Esophagus (tissue), 2 donors: ENCODE data around the gene NMB. TPM values are rescaled to one million over a fixed set of nuclear protein-coding genes. Genes with fewer than 3 reads are reported as not detected.

Experiments
- H3K27ac ChIP-seq, 2 donors: one replicate each; pipeline ENCODE4 v1.5.1; 2013; ENCODE audit warnings: low read depth in 2 of 2, mild to moderate bottlenecking in 2 of 2, inconsistent platforms in 1 of 2, low read length in 1 of 2, moderate library complexity in 1 of 2
- H3K27me3 ChIP-seq, 2 donors: one replicate each; pipeline ENCODE4 v1.6.1; 2013; ENCODE audit warnings: low read length in 2 of 2, control low read depth in 1 of 2, mild to moderate bottlenecking in 1 of 2; ENCODE audit not compliant: insufficient read depth in 2 of 2, control insufficient read depth in 1 of 2
- H3K36me3 ChIP-seq, 2 donors: one replicate each; pipeline ENCODE4 v1.6.1; 2013; ENCODE audit warnings: low read length in 1 of 2; ENCODE audit not compliant: control insufficient read depth in 2 of 2, insufficient read depth in 2 of 2
- H3K4me1 ChIP-seq, 2 donors: one replicate each; pipeline ENCODE4 v1.6.1; 2013; ENCODE audit warnings: low read length in 1 of 2; ENCODE audit not compliant: control insufficient read depth in 2 of 2, insufficient read depth in 2 of 2
- H3K4me3 ChIP-seq, 2 donors: one replicate each; pipeline ENCODE4 v1.5.1; 2013; ENCODE audit warnings: low read length in 2 of 2, mild to moderate bottlenecking in 2 of 2, low read depth in 1 of 2, moderate library complexity in 1 of 2
- H3K9me3 ChIP-seq, 2 donors: one replicate each; pipeline ENCODE4 v1.6.1; 2013; ENCODE audit warnings: mild to moderate bottlenecking in 2 of 2, low read depth in 1 of 2, low read length in 1 of 2, moderate library complexity in 1 of 2; ENCODE audit not compliant: control insufficient read depth in 2 of 2, insufficient read depth in 1 of 2
- WGBS, 2 donors: extraction: QIAGEN DNeasy Blood & Tissue Kit; methylation state at CpG; one replicate each; pipeline ENCODE4 v1.1.7; 2013; 5-methylcytosine and 5-hydroxymethylcytosine counted together
- polyA plus RNA-seq, 2 donors: library from polyadenylated mRNA; stranded (reverse); fragments of 200-250 nt; gene quantifications; one replicate each; pipeline ENCODE4 v1.2.3, GENCODE V29; 2013
- donor health status: healthy with polysubstance abuse.
- donor health status: Bipolar disorder and iron deficiency.

NMB gene
- polyA plus RNA-seq, 2 donors = 1.5 to 5.2 TPM

DNA sequence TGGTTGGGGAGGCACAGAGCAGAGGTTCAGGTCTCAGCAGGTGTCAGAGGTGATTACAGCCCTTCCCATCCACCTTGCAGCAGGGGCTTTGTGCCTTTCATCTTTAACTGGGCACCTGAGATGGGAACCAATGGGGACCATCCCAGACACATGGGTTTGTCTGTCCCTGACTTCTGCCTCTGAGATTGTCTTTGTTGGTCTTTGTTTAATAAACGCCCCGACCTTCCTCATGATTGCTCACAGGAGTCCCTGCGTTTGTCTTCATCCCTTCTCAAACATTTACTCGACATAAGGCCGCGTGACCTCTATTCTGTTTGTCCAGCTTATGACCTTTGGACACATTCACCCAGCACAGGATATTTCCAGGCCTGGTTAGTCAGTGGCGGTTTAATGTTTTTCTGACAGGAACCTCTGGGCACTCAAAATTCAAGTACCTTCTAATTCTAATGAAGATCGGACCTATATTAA, 51.3 kb downstream of the NMB start:
- 74 to 83% methylated on average over 8 of the region's 8 CpGs for WGBS, 2 donors
- H3K36me3 ChIP-seq = peaks cover 2 to 5% of the 10 kb centered on the region in 2 donors
- no peaks in the 10 kb centered on the region for H3K27me3 ChIP-seq
- peaks cover 0 to 6% of the 10 kb centered on the region in 2 donors for H3K4me1 ChIP-seq
- no peak overlapping the region for H3K4me3 ChIP-seq
- no peaks in the 10 kb centered on the region for H3K9me3 ChIP-seq
- H3K27ac ChIP-seq = no peak overlapping the region

DNA sequence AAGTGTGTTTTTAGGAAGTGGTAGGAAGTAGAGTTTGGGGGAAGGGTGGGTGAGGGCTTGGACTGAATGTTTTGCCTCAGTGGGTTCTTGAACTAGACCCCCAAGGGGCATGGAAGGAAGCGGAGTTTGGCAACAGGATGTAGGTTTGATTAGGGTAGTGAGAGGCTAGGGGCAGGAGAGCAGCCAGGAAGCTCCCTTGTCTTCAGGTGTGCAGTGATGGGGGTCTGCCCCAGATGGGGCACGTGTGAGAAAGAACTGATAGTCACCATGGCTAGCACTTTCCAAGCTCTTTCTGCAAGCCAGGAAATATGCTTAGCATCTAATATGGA, 52.5 kb downstream of the NMB start:
- peaks cover 0 to 9% of the 10 kb centered on the region in 2 donors for H3K4me1 ChIP-seq
- no peaks in the 10 kb centered on the region for H3K9me3 ChIP-seq
- H3K36me3 ChIP-seq = peaks cover 2 to 5% of the 10 kb centered on the region in 2 donors
- H3K27me3 ChIP-seq = no peaks in the 10 kb centered on the region
- no peak overlapping the region for H3K4me3 ChIP-seq
- H3K27ac ChIP-seq = peak overlapping the region in 1 of 2 donors; percentile 24
- 50 to 73% methylated on average over 2 of the region's 2 CpGs for WGBS, 2 donors

Other genes starting within 250 kb of the NMB start
- gene ZSCAN2, start 57.2 kb downstream of the NMB start, polyA plus RNA-seq = under 1 TPM; 0.71 to 0.81 TPM
- 10 to 100 TPM; 15.8 to 16.6 TPM for gene WDR73, start 3.9 kb downstream of the NMB start, polyA plus RNA-seq
- gene SEC11A, start 57.9 kb upstream of the NMB start, polyA plus RNA-seq = 10 to 100 TPM; 67.3 to 74.6 TPM
- gene ZNF592, start 90.4 kb upstream of the NMB start, polyA plus RNA-seq = 1 to 10 TPM; 4.8 to 6.1 TPM
- gene ALPK3, start 159.2 kb upstream of the NMB start, polyA plus RNA-seq = 10 to 100 TPM in 1 of 2 donors, 1 to 10 TPM in 1; 1.8 to 10.5 TPM
- under 1 TPM; 0.02 to 0.08 TPM for gene SLC28A1, start 226.5 kb upstream of the NMB start, polyA plus RNA-seq